ENCODE results near the gene STRN3.

DNA sequence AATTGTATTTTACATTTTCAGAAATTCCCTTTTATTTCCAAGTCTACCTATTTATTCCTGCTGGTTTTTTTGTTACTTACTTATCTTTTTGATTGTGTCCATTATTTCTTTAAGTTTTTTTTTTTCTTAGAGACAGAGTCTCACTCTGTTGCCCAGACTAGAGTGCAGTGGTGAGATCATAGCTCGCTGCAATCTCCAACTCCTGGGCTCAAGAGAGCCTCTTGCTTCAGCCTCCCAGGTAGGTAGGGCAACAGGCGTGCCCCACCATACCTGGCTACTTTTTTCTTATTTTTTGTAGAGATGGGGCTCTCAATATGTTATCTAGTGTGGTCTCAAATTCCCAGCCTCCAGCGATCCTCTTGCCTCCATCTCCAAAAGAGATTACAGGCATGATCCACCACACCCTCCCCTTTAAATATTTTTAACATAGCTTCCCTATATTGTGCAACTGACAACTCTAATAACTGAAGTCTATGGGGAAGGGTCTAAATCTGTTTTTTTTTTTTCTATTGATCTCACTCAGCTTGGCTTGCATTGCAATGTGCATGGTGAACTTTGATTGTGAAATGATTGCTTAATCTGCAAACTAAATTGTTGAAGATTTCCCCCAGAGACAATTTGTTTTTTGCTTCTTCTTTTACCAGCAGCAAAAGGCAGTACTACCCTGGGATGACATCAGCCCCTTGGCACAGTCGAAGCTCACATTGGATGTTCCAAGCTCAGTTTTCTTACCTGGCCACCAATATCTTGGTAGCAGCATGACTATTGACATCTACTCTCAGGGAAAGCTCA is 177.5 kb downstream of the STRN3 start:
- TF ChIP-seq, protein P1, sequence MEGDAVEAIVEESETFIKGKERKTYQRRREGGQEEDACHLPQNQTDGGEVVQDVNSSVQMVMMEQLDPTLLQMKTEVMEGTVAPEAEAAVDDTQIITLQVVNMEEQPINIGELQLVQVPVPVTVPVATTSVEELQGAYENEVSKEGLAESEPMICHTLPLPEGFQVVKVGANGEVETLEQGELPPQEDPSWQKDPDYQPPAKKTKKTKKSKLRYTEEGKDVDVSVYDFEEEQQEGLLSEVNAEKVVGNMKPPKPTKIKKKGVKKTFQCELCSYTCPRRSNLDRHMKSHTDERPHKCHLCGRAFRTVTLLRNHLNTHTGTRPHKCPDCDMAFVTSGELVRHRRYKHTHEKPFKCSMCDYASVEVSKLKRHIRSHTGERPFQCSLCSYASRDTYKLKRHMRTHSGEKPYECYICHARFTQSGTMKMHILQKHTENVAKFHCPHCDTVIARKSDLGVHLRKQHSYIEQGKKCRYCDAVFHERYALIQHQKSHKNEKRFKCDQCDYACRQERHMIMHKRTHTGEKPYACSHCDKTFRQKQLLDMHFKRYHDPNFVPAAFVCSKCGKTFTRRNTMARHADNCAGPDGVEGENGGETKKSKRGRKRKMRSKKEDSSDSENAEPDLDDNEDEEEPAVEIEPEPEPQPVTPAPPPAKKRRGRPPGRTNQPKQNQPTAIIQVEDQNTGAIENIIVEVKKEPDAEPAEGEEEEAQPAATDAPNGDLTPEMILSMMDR (IDR thresholded peaks at IDR 0.05) = no peak
- no peak for TF ChIP-seq POLR2A (IDR thresholded peaks at IDR 0.05)

Data from esophagus squamous epithelium (tissue), 4 donors.